Endometrium (tissue), 2 donors: Measurements from ENCODE around the gene TGFBR1.
"Not testable (repeated sequence)": the region's sequence is repeated elsewhere in the genome, so short reads cannot be mapped to it uniquely, and the experiment has no call there.

ENCODE experiments used
- FAIRE-seq: peaks from 2 replicates; lab custom pipeline; 2012; peaks lifted over from hg19 to GRCh38; lab: Jason Lieb, UNC
- donor health status: control.
- donor health status: control.

Gene TGFBR1

DNA sequence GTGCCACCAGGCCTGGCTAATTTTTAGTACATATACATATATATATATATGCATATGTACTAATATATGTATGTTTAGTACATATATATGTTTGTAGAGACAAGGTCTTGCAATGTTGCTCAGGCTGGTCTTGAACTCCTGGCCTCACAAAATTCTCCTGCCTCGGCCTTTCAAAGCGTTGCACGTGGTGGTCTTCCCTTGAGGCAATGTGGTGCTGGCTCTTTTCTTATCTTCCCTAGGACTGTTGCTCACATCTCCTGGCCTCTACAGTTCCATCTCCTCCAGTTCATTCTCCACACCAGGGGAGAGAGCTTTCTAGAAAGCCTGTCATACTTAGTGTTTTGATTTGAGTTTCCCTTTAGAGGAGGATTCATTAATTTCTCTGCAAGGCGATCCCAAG lies 28.9 kb upstream of the TGFBR1 start:
- FAIRE-seq, result no peak

- no peak for FAIRE-seq
Measured at GRCh38 chr9:99076483-99077171, 28.3 kb upstream of the TGFBR1 start.

GRCh38 chr9:99078717-99079116 lies 26.2 kb upstream of the TGFBR1 start:
- FAIRE-seq, result no peak

GRCh38 chr9:99079542-99079941 lies 25.4 kb upstream of the TGFBR1 start:
- FAIRE-seq, result no peak

GRCh38 chr9:99083051-99083450 lies 21.9 kb upstream of the TGFBR1 start:
- FAIRE-seq, result no peak

GRCh38 chr9:99085949-99086948 lies 18.7 kb upstream of the TGFBR1 start:
- no peak for FAIRE-seq

- FAIRE-seq, result no peak
Measured at GRCh38 chr9:99087462-99087861, 17.5 kb upstream of the TGFBR1 start.

- FAIRE-seq, result no peak
Measured at GRCh38 chr9:99090336-99091130, 14.4 kb upstream of the TGFBR1 start.

- FAIRE-seq, result no peak
Measured at GRCh38 chr9:99092643-99093491, 12.0 kb upstream of the TGFBR1 start.

- no peak for FAIRE-seq
Measured at GRCh38 chr9:99093492-99093791, 11.5 kb upstream of the TGFBR1 start.

DNA sequence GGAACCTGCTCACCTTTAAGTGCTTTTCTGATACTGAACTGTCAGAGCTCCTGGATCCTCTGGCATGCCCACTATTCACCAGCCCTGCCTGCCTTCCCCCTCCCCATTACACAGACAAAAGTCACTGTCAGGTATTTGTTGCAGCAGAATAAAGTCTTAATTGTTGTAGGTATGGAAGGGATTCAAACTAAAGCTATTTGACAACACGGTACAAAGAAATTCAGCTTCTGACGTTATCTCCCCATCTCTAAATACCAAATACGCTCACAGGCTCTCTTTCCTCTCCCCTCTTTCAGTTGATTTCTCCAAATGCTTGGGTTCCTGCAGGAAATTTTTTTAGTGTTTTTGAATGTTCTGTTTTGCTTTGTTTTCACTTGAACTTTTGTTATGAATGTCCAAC lies 9.3 kb upstream of the TGFBR1 start:
- FAIRE-seq, result no peak

DNA sequence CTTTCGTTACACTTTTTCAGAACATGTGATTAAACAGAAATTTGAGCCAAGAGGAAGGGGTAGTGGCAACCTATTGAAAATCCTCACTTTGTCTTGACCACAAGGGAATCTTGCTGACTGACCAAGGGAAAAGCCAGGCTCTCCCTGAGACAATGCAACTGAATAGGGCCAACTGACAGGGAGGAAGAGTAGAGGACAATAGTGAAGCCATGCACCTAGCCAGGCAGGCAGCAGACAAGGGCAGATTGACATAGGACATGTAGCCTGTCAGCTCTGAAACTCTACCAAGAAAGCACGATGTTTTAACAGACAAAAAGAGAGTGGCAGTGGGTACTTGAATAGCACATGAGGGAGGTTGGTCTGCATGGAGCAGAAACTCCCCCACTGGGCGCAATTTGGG lies 8.5 kb upstream of the TGFBR1 start:
- no peak for FAIRE-seq

- not testable (repeated sequence) for FAIRE-seq
Measured at GRCh38 chr9:99099806-99100585, 4.9 kb upstream of the TGFBR1 start.

DNA sequence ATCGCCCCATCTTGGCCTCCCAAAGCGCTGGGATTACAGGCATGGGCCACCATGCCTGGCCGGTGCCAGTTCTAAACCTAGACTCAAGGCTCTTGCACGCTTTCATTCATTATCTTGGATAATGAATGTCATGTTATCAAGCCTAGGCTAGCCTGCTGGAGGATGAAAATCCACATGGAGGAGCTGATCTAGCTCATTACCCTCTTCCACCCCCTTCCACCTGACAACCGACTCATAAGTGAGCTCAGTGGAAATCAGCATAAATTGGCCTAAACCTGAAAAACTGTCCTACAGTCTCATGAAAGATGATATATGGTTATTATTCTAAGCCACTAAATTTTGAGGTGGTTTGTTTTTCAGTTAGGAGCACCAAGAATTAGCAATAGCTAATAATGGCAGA lies 3.6 kb upstream of the TGFBR1 start:
- no peak for FAIRE-seq

DNA sequence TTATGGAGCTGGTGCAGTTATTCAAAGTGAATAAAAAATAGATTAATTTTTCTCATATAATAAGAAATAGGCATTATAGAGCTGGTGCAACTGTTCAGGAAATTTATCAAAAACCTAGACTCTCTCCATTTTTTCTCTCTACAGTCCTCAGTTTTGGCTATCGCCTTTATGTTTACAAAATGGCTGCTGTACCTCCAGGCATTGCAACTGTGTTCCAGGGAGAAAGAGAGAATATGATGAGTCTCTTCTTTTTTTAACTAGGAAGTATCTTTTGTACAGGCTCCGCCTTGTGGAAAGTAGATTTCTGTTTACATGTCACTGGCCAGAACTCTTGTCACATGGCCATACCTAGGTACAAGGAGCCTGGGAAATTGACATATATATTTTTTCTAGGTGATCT lies 3.1 kb upstream of the TGFBR1 start:
- FAIRE-seq, result no peak

GRCh38 chr9:99103054-99103895 lies 1.6 kb upstream of the TGFBR1 start:
- FAIRE-seq, result no peak

DNA sequence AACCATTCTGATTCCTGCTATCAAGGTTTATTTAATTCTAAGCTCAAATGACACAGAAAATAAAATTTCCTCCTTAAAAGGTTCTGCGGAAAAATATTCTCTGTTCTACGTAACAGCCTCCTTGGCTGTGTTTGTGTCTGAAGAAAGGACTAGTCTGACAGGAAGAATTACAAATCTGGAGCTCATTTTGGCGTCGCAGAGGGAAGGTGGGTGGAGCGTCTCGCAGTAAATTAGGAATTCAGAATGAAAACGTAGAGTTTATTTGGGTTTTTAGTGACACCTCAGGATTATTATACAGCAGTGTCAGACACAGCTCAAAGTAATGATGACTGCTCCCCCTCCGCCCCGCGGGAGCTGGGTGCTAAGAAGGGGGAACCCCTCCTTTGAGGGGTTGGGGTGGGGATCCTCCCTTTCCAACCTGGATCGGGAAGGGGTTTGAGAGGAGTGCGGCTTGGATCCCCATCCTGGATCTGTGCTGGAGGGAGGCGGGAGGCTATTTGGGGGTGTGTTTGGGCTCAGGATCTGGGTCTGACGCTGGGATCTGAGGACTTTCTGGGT lies 933 bp upstream of the TGFBR1 start:
- FAIRE-seq, result no peak

- FAIRE-seq, result no peak
Measured at GRCh38 chr9:99105152-99106043, 485 bp downstream of the TGFBR1 start.

DNA sequence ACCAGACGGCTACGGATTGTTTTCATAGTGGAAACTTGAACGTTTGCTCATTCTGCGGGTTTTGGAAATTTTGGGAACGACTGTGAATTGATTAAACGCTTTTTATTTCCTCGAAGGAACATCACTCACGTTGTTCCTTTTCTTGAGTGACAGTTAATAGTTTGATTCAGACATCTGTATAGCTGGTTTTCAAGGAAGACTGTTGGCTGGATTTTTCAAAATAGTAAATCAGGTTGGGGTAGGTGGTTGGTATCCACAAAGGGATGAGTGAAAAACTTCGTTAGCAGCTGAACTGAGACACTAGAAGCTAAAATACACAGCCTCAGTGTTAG lies 1.1 kb downstream of the TGFBR1 start:
- no peak for FAIRE-seq
